Type B pancreatic cell (in vitro differentiated cells): ENCODE results near the gene XYLT1. TPM values are rescaled to one million over a fixed set of nuclear protein-coding genes. Genes with fewer than 3 reads are reported as not detected.

Experiments
- DNase-seq: peaks from one replicate; pipeline ENCODE4 v3.0.0; 2021; ENCODE audit warnings: mixed read lengths; ENCODE audit not compliant: unreplicated experiment; ENCODE audit errors: extremely low spot score
- H3K27ac Mint-ChIP-seq: 2 replicates; pipeline ENCODE4 v1.8.0; 2021; ENCODE audit warnings: mild to moderate bottlenecking, mixed read lengths
- H3K27me3 Mint-ChIP-seq: 2 replicates; pipeline ENCODE4 v1.8.0; 2021; ENCODE audit warnings: mixed read lengths
- H3K36me3 Mint-ChIP-seq: 2 replicates; pipeline ENCODE4 v1.8.0; 2021; ENCODE audit warnings: mixed read lengths
- H3K4me1 Mint-ChIP-seq: one replicate; pipeline ENCODE4 v1.8.0; 2021; ENCODE audit warnings: mixed read lengths; ENCODE audit not compliant: unreplicated experiment
- H3K4me3 Mint-ChIP-seq: 2 replicates; pipeline ENCODE4 v1.8.0; 2021; ENCODE audit warnings: mild to moderate bottlenecking, mixed read lengths
- H3K9me3 Mint-ChIP-seq: 2 replicates; pipeline ENCODE4 v1.8.0; 2021; ENCODE audit warnings: mixed read lengths
- total RNA-seq: library from RNA; stranded (reverse); gene quantifications from 2 replicates; pipeline ENCODE4 v1.2.1, GENCODE V29; 2021; ENCODE audit warnings: low replicate concordance
- TF ChIP-seq, protein P1 (sequence below): fragments of 200-600 bp; sonication (generic); conservative IDR thresholded peaks from 2 replicates; pipeline ENCODE4 v1.5.0; 2021; ENCODE audit warnings: antibody characterized with exemption, mild to moderate bottlenecking

XYLT1 gene
- total RNA-seq, 1 donor from 2014 or later: 14.9 TPM

DNA sequence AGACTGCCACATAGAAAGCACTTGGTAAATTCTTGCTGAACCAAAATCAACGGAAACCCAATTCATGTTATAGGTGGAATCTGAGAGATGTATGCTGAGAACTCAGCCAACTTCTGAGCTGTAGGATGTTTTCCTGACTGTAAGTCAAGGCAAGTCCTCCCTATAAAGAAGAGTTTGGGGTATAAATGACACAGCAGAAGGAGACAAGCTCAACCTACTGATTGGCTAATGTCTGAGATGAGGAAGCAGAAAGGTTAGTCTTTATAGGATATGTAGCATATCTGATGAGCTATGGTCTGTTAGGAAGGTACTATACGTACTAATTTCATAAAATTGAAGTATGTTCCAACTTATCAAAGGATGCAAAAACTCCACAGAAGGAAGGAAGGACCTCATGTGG lies 99.5 kb downstream of the XYLT1 start:
- Mint-ChIP-seq H3K4me1 (peaks cover 34% of the 10 kb centered on the region), H3K9me3 (no peaks in the 10 kb centered on the region), H3K27me3 (peaks cover 3% of the 10 kb centered on the region), H3K4me3 (no peak overlapping the region), H3K27ac (no peak overlapping the region), H3K36me3 (no peaks in the 10 kb centered on the region)
- TF ChIP-seq, protein P1, sequence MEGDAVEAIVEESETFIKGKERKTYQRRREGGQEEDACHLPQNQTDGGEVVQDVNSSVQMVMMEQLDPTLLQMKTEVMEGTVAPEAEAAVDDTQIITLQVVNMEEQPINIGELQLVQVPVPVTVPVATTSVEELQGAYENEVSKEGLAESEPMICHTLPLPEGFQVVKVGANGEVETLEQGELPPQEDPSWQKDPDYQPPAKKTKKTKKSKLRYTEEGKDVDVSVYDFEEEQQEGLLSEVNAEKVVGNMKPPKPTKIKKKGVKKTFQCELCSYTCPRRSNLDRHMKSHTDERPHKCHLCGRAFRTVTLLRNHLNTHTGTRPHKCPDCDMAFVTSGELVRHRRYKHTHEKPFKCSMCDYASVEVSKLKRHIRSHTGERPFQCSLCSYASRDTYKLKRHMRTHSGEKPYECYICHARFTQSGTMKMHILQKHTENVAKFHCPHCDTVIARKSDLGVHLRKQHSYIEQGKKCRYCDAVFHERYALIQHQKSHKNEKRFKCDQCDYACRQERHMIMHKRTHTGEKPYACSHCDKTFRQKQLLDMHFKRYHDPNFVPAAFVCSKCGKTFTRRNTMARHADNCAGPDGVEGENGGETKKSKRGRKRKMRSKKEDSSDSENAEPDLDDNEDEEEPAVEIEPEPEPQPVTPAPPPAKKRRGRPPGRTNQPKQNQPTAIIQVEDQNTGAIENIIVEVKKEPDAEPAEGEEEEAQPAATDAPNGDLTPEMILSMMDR: no peak
- DNase-seq: no peak

DNA sequence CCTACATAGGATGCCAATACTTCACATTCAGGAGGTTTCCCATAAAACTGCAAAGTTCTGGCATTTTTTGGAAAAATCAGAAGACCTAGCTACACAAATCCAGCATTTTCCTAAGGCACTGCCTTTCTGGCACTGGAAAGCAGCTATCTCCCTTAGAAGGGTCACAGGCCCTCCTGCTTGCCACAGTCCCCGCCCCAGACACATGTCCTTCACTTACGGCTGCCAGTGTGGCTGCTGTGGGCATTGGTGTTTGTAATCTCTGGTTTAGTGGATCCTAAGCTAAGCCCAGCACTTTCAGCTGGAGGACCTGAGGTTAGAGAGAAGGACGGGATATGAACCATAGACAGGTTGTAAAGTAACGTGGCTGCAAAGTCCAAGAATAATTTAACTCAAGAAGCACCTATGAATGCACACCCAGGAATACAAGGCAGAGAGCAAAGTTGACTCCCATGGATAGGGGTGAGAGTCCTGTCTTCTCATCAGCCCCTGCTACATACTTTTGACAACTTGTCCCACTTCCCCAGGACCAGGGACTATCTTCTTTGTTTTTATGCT lies 100.0 kb downstream of the XYLT1 start:
- no peak for DNase-seq
- Mint-ChIP-seq H3K9me3 (no peaks in the 10 kb centered on the region), H3K27ac (no peak overlapping the region), H3K4me3 (no peak overlapping the region), H3K4me1 (peaks cover 29% of the 10 kb centered on the region), H3K27me3 (peaks cover 3% of the 10 kb centered on the region), H3K36me3 (no peaks in the 10 kb centered on the region)
- TF ChIP-seq, protein P1: no peak

DNA sequence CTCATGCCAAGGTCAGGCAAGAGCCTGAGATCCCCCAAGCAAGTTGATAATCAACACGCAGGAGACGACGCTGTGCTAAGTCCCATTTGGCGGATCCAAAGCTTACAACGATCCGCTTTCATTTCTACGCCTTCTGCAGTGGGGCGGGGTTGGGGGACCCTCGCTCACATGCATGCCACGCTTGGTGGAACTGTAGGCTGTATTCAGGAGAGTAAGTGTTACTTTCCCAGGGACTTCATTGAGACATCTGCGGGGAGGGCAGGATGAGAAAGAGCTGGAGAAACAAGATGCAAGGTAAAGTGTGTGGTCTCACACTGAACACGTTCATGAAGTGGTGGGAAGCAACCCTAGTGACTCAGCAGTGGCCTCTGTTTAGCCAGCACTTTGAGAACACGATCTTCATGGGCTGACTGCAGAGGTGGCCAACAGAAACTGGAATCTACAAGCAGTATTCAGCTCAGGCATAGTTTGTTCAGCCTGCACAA lies 100.5 kb downstream of the XYLT1 start:
- no peaks in the 10 kb centered on the region for H3K9me3 Mint-ChIP-seq
- DNase-seq: no peak
- H3K36me3 Mint-ChIP-seq: no peaks in the 10 kb centered on the region
- peaks cover under 1% of the 10 kb centered on the region for H3K27me3 Mint-ChIP-seq
- TF ChIP-seq, protein P1: no peak
- no peak overlapping the region for H3K27ac Mint-ChIP-seq
- H3K4me1 Mint-ChIP-seq: peaks cover 29% of the 10 kb centered on the region
- no peak overlapping the region for H3K4me3 Mint-ChIP-seq

DNA sequence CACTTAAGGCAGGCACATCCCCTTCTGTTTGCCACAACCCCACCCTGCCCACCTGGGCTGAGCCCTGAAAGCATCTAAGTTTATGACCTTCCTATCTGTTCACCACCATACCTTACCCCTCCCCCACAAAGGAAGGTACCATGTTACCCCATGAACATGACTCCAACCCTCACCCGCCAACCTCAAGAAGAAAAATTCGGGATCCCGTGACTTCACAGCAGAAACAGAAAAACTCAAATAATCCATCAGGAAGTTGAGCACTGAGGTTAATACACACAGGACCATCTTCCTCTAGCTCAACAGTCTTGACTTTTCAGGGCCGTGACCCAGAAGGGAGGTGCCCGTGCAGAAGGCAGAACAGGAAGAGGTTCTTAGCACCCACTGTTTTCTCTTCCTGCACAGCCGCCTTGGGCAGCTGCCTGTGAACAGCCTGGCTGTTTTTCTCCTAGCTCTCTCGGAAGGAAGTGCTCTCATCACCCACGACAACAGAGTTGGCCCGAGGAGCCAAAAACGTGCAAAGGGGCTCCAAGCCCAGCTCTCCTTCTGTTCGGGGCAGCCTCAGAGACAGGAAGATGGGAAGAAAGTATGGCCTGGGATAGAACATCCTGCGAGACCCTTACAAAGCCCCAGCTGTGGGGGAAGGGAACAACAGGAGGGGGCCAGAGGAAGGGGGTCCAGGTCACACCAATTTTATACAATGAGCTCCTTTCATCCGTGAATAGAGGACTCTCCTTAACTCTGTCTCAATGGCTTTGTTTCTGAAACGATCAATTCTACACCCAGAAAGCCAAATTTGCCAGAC lies 101.1 kb downstream of the XYLT1 start:
- Mint-ChIP-seq H3K4me3 (no peak overlapping the region), H3K27ac (peak overlapping the region; percentile 16), H3K27me3 (no peaks in the 10 kb centered on the region), H3K4me1 (peaks cover 35% of the 10 kb centered on the region), H3K9me3 (no peaks in the 10 kb centered on the region), H3K36me3 (no peaks in the 10 kb centered on the region)
- TF ChIP-seq, protein P1: no peak
- DNase-seq: no peak

DNA sequence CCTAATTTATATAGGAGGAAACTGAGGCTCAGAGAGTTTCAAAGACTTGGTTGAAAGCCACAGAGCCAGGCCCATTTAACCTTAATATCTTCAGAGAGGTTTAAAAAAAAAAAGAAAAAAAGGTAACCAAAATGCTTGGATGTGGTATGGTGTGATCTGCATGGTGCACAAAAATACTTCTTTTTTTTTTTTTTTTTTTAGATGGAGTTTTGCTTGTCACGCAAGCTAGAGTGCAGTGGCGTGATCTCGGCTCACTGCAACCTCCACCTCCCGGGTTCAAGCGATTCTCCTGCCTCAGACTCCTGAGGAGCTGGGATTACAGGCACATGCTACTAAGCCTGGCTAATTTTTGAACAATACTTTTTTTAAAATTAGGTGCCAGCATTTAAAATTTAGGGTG lies 101.8 kb downstream of the XYLT1 start:
- H3K4me1 Mint-ChIP-seq: peaks cover 39% of the 10 kb centered on the region
- no peaks in the 10 kb centered on the region for H3K9me3 Mint-ChIP-seq
- DNase-seq: no peak
- H3K36me3 Mint-ChIP-seq: no peaks in the 10 kb centered on the region
- TF ChIP-seq, protein P1: no peak
- H3K4me3 Mint-ChIP-seq: no peak overlapping the region
- no peak overlapping the region for H3K27ac Mint-ChIP-seq
- H3K27me3 Mint-ChIP-seq: no peaks in the 10 kb centered on the region
